ENCODE results near the gene APEX1.
"Not testable (repeated sequence)": the region's sequence is repeated elsewhere in the genome, so short reads cannot be mapped to it uniquely, and the experiment has no call there.

APEX1 gene

DNA sequence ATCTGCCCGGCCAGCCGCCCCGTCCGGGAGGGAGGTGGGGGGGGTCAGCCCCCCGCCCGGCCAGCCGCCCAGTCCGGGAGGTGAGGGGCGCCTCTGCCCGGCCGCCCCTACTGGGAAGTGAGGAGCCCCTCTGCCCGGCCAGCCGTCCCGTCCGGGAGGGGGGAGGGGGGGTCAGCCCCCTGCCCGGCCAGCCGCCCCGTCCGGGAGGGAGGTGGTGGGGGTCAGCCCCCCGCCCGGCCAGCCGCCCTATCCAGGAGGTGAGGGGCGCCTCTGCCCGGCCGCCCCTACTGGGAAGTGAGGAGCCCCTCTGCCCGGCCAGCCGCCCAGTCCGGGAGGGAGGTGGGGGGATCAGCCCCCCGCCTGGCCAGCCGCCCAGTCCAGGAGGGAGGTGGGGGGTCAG is 51.2 kb downstream of the APEX1 start:
- H3K4me1 ChIP-seq (ENCODE audit: insufficient read depth, low read length); H3K9me3 ChIP-seq (ENCODE audit: insufficient read depth, low read depth, low read length); H3K4me3 ChIP-seq (ENCODE audit: low read length); H3K36me3 ChIP-seq (ENCODE audit: insufficient read depth, low read depth, low read length); H3K27me3 ChIP-seq (ENCODE audit: insufficient read depth, low read length); H3K27ac ChIP-seq (ENCODE audit: low read length); H3K9ac ChIP-seq (ENCODE audit: low read depth, low read length): not testable (repeated sequence)

DNA sequence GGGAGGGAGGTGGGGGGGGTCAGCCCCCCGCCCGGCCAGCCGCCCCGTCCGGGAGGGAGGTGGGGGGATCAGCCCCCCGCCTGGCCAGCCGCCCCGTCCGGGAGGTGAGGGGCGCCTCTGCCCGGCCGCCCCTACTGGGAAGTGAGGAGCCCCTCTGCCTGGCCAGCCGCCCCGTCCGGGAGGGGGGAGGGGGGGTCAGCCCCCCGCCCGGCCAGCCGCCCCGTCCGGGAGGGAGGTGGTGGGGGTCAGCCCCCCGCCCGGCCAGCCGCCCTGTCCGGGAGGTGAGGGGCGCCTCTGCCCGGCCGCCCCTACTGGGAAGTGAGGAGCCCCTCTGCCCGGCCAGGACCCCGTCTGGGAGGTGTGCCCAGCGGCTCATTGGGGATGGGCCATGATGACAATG is 51.7 kb downstream of the APEX1 start:
- H3K9me3 ChIP-seq (ENCODE audit: insufficient read depth, low read depth, low read length); H3K27me3 ChIP-seq (ENCODE audit: insufficient read depth, low read length); H3K9ac ChIP-seq (ENCODE audit: low read depth, low read length); H3K36me3 ChIP-seq (ENCODE audit: insufficient read depth, low read depth, low read length); H3K27ac ChIP-seq (ENCODE audit: low read length); H3K4me1 ChIP-seq (ENCODE audit: insufficient read depth, low read length); H3K4me3 ChIP-seq (ENCODE audit: low read length): not testable (repeated sequence)
